ENCODE data around the gene FRMD4A.

Gene FRMD4A

DNA sequence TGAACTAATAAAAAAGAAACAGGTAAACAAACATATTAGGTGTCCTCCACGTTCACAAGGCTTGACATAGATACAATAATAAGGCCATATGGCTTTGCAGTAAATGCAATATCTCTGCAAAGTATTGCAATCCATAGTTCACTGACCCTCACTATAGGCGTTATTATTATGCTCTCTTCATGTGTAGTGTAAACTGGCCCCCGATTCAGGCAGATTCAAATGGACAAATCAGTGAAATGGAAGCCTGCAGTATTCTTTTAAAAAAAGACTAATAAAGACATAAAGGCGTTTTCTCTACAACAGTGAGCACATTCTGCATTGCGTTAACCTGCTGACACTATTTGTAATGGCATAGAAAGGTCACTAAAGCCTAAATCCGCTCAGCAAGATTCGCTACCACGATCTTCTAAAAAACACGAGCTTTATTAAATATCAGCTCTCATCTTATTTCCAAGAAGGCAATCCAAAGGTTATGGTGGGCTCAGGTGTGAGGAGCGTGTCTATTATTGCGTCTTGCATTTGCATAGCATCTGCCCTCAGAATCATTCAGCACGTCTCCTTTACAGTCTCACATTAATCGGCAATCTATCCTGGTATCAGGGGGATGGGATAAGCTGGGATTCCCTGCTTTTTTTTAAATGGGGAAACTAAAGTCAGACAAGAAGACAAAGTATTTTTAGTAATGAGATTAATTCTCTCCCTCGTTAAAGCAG lies 36.2 kb downstream of the FRMD4A start:
- Mint-ChIP-seq H3K27me3 (ENCODE audit: low read depth) (peaks cover 6% of the 10 kb centered on the region), H3K4me1 (ENCODE audit: low read depth) (no peaks in the 10 kb centered on the region), H3K27ac (no peak overlapping the region), H3K36me3 (ENCODE audit: low read depth) (no peaks in the 10 kb centered on the region), H3K4me3 (no peak overlapping the region), H3K9me3 (peaks cover 15% of the 10 kb centered on the region)
- no peak for DNase-seq (ENCODE audit: low spot score)

DNA sequence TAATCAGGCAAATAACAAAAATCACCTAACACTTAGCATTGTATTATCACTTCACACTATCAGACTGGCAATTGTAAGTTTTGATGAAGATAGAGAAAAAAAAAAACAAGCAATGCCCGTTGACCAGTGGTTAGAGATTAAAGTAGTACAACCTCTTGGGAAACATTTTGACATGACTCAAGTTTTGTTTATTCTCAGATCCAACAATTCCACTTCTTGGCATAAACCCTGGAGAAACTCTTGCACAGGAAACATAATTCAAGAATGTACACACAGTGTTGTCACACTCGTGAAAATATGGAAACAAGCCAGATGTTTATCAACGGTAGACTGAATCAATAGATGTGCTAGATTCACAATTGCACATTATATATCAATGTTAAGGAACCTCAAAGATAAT lies 37.2 kb downstream of the FRMD4A start:
- no peak for DNase-seq (ENCODE audit: low spot score)
- Mint-ChIP-seq H3K27ac (no peak overlapping the region), H3K9me3 (peaks cover 15% of the 10 kb centered on the region), H3K4me1 (ENCODE audit: low read depth) (no peaks in the 10 kb centered on the region), H3K36me3 (ENCODE audit: low read depth) (no peaks in the 10 kb centered on the region), H3K27me3 (ENCODE audit: low read depth) (peaks cover 6% of the 10 kb centered on the region), H3K4me3 (no peak overlapping the region)

DNA sequence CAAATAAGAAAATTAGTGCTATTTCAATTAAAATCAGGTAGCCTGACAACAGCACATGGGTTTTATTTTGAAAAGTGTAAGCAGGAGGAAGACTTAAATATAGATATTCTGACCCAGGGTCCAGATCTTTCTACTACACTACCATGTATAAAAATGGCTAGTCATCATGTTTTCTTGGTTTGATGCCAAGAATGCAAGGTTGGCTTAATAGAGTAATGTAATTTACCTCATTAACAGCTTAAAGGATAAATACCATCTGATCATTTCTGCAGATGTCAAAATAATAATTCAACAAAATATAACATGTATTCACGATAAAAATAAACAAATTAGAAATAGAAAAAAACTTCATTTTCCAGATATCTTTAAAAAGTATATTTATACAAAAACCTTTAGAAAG lies 39.4 kb downstream of the FRMD4A start:
- H3K36me3 Mint-ChIP-seq (ENCODE audit: low read depth) = no peaks in the 10 kb centered on the region
- H3K27ac Mint-ChIP-seq = no peak overlapping the region
- H3K4me3 Mint-ChIP-seq = no peak overlapping the region
- no peaks in the 10 kb centered on the region for H3K4me1 Mint-ChIP-seq (ENCODE audit: low read depth)
- peaks cover 15% of the 10 kb centered on the region for H3K9me3 Mint-ChIP-seq
- peaks cover 4% of the 10 kb centered on the region for H3K27me3 Mint-ChIP-seq (ENCODE audit: low read depth)
- DNase-seq (ENCODE audit: low spot score) = no peak

DNA sequence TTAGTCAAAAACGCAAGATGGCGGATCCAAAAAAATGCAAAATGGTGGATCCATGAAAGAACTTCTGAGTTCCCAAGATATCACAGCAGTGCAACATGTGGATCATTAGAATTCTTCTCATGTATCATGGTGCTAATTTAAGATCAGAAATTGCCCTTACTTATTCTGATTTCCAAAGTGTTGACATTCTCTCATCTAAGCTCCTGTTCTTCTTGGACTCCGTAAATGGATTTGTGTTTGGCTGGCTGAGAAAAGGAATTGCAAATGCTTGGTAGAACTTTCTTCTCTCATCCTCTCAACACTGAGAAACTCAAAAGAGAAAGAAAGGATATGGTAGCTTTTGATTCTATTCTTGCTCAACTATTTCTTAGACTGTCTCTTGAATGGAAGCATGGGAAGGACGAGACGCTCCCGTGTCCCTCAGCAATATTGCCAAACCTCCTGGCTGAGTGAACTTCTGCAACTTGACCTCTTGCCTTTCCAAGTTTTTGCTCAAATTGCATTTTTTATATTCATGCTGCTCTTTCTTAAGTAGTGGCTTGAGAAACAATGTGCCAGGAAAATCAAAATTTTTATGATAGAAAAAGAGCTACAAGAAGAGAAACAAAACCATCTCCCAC lies 44.7 kb downstream of the FRMD4A start:
- Mint-ChIP-seq H3K36me3 (ENCODE audit: low read depth) (no peaks in the 10 kb centered on the region), H3K4me3 (no peak overlapping the region), H3K4me1 (ENCODE audit: low read depth) (no peaks in the 10 kb centered on the region), H3K9me3 (peaks cover 4% of the 10 kb centered on the region), H3K27ac (no peak overlapping the region), H3K27me3 (ENCODE audit: low read depth) (no peaks in the 10 kb centered on the region)
- no peak for DNase-seq (ENCODE audit: low spot score)

DNA sequence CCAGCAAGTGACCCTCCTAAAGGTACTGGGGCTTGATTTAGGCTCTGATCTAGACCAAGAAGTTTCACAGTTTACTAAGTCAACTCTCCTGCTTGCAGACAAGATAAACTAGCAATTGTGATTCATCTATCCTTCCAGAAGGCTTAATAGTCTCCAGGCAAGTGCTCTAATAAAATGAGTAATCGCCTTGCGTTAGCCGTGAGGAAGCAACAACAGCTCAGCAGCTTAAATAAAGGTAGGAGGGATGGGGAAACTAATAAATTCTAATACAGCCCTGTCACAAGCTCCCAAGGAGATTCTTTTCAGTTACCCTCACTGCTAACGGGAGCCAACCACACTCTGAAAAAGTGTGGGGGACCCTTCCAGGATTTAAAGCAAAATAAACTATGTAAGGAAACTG lies 48.4 kb downstream of the FRMD4A start:
- DNase-seq (ENCODE audit: low spot score) = no peak
- Mint-ChIP-seq H3K27ac (no peak overlapping the region), H3K9me3 (no peaks in the 10 kb centered on the region), H3K4me1 (ENCODE audit: low read depth) (no peaks in the 10 kb centered on the region), H3K36me3 (ENCODE audit: low read depth) (no peaks in the 10 kb centered on the region), H3K27me3 (ENCODE audit: low read depth) (no peaks in the 10 kb centered on the region), H3K4me3 (no peak overlapping the region)

DNA sequence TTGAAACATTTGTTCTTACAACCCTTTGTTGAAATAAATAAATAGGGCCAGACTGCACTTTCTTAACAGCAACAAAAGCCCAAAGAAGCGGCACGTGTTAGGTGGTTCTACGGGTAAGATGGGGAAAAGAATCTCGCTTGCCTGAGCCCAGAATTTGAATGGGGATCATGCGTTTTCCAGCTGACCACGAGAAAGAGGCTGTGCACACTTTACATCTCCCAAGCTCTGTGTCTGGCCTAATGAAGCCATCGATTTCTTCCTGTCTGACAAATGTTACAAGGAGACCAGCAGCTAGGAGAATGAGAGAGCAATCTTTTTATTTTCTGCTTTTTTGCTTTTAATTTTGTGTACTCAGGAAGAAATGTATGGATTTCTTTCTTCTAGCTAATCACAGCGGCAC lies 52.2 kb downstream of the FRMD4A start:
- Mint-ChIP-seq H3K4me1 (ENCODE audit: low read depth) (no peaks in the 10 kb centered on the region), H3K4me3 (no peak overlapping the region), H3K9me3 (no peaks in the 10 kb centered on the region), H3K36me3 (ENCODE audit: low read depth) (no peaks in the 10 kb centered on the region), H3K27ac (no peak overlapping the region), H3K27me3 (ENCODE audit: low read depth) (no peaks in the 10 kb centered on the region)
- no peak for DNase-seq (ENCODE audit: low spot score)

DNA sequence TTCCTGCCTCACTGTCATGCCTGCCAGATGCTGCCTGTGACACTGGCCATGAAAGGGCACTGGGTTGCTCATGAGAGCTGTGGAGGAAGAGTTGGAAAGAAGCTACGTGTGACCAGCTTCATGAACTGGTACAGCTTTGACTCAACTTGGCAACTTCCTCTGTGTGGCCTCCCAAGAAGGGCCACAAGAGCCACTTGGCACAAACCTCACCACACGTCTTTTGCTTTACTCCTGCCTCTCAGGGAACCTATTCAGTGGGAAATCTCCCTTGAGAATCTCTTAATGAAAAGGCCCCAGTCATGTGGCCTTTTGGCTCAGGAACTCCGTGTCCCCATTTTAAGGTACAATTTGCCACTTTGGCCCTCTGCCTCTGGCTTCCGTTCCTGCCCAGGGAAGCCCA lies 54.5 kb downstream of the FRMD4A start:
- Mint-ChIP-seq H3K9me3 (no peaks in the 10 kb centered on the region), H3K27me3 (ENCODE audit: low read depth) (no peaks in the 10 kb centered on the region), H3K4me3 (no peak overlapping the region), H3K27ac (no peak overlapping the region), H3K4me1 (ENCODE audit: low read depth) (no peaks in the 10 kb centered on the region), H3K36me3 (ENCODE audit: low read depth) (no peaks in the 10 kb centered on the region)
- no peak for DNase-seq (ENCODE audit: low spot score)

DNA sequence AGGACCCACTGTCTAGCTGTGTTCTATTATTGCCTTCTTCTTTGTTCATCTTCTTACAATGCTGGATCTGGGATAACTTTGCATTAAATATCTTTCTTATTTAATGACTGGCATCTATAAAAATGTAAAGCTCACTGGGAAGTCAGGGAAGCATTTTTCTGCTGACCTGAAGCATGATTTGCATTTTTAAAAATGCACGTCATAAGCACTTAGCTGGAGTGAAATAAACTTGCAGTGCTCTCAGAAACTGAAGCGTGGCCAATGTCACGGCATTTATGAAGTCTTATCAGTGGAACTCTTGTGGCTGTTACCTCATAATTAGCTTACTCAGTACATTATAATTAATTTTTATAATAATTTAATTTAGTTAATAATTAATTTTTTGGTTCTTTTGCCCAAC lies 59.1 kb downstream of the FRMD4A start:
- H3K27ac Mint-ChIP-seq = no peak overlapping the region
- peaks cover 2% of the 10 kb centered on the region for H3K27me3 Mint-ChIP-seq (ENCODE audit: low read depth)
- no peaks in the 10 kb centered on the region for H3K9me3 Mint-ChIP-seq
- no peaks in the 10 kb centered on the region for H3K4me1 Mint-ChIP-seq (ENCODE audit: low read depth)
- no peak for DNase-seq (ENCODE audit: low spot score)
- H3K36me3 Mint-ChIP-seq (ENCODE audit: low read depth) = no peaks in the 10 kb centered on the region
- H3K4me3 Mint-ChIP-seq = no peak overlapping the region

DNA sequence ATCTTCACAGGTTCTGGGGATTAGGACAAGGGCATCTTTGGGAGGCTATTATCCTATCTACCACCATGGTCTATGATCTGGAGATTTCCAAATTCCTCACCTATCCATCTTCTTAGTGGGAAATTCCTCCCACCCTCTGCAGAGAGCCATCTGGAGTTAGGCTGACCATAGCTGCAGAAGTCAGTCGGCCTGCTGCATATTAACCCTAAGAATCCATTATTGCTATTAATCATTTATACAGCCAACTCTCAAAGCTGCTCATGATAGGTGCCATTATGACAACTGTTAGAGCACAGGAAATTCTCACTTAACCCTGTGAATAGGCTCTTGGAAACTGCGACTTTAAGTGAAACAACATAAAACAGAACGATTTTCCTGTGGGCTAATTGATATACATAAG lies 60.4 kb downstream of the FRMD4A start:
- H3K9me3 Mint-ChIP-seq = no peaks in the 10 kb centered on the region
- no peak overlapping the region for H3K4me3 Mint-ChIP-seq
- H3K36me3 Mint-ChIP-seq (ENCODE audit: low read depth) = no peaks in the 10 kb centered on the region
- H3K4me1 Mint-ChIP-seq (ENCODE audit: low read depth) = no peaks in the 10 kb centered on the region
- no peak overlapping the region for H3K27ac Mint-ChIP-seq
- peaks cover 2% of the 10 kb centered on the region for H3K27me3 Mint-ChIP-seq (ENCODE audit: low read depth)
- no peak for DNase-seq (ENCODE audit: low spot score)

DNA sequence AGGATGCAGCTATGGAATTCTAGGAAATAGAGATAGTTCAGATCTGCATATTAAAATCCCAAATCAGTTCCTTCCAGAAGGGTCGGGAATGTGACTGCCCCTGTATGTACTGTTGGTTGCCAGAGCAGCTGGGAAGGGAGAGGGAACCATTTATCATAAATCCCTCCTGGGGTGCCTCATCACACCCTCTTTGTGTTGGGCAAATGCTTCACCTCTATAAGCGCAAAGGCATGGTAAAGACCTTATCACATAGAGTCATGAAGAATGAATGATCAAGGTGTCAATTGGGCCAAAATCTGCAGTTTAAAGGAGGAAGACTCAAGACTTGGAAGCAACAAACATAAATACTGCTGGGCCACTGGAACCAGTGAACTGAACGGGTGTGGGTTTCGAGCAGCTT lies 65.0 kb downstream of the FRMD4A start:
- H3K4me3 Mint-ChIP-seq = no peak overlapping the region

DNA sequence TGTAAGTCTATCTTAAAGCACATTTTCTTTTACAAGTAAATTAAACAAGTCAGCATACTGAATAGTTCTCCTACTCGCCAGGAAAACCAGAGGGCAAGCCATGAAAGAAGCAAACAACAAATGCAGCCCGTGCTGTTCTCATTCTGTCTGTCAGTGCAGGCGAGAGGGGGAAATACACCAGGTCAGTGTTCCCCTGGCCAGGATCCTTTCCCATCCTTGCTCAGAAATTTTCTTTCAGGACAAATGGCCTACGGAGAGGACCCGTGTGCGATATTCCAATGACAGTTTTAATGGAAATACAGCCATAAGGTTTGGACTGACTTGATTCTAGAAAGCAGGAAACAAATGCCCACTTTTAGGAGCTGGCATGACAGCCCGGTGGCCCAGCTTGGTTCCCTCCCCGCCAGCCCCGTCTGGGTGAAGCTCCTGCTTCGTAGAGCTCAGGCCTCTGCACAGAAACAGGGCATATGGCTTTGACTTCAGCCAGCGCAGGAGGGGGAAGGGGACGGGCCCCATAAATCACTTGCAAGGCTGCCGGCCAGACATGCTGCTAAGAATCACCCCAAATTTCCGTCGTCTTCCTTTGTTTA lies 67.8 kb downstream of the FRMD4A start:
- Mint-ChIP-seq H3K27me3 (ENCODE audit: low read depth) (peaks cover 2% of the 10 kb centered on the region), H3K36me3 (ENCODE audit: low read depth) (no peaks in the 10 kb centered on the region), H3K4me1 (ENCODE audit: low read depth) (no peaks in the 10 kb centered on the region), H3K27ac (no peak overlapping the region), H3K9me3 (no peaks in the 10 kb centered on the region), H3K4me3 (no peak overlapping the region)
- DNase-seq (ENCODE audit: low spot score) = no peak

More for the DNA sequence above, 65.0 kb downstream of the FRMD4A start:
- H3K9me3 Mint-ChIP-seq = no peaks in the 10 kb centered on the region
- H3K4me1 Mint-ChIP-seq (ENCODE audit: low read depth) = no peaks in the 10 kb centered on the region
- peaks cover 2% of the 10 kb centered on the region for H3K27me3 Mint-ChIP-seq (ENCODE audit: low read depth)
- DNase-seq (ENCODE audit: low spot score) = no peak
- no peaks in the 10 kb centered on the region for H3K36me3 Mint-ChIP-seq (ENCODE audit: low read depth)
- no peak overlapping the region for H3K27ac Mint-ChIP-seq

DNA sequence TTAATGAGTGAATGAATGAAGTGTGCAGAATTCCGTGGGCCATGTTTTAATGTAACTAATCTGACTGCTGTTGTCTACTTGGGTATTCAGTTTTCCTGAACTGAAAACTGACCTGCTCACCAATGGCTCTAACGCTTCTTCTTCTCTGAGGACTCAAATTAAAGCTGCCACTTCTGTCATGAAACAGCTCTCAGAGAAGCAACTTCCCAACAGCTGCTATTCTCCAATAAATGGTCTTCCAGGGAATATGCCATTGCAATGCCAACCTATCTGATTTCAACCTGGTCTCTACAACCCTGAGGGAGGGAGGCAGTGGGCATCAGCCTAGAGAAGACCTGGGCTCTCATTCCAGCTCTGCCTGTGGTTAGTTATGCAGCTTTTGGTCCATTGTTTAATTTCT lies 69.4 kb downstream of the FRMD4A start:
- DNase-seq (ENCODE audit: low spot score) = no peak
- Mint-ChIP-seq H3K36me3 (ENCODE audit: low read depth) (no peaks in the 10 kb centered on the region), H3K27me3 (ENCODE audit: low read depth) (peaks cover 2% of the 10 kb centered on the region), H3K4me3 (no peak overlapping the region), H3K4me1 (ENCODE audit: low read depth) (no peaks in the 10 kb centered on the region), H3K9me3 (no peaks in the 10 kb centered on the region), H3K27ac (no peak overlapping the region)

DNA sequence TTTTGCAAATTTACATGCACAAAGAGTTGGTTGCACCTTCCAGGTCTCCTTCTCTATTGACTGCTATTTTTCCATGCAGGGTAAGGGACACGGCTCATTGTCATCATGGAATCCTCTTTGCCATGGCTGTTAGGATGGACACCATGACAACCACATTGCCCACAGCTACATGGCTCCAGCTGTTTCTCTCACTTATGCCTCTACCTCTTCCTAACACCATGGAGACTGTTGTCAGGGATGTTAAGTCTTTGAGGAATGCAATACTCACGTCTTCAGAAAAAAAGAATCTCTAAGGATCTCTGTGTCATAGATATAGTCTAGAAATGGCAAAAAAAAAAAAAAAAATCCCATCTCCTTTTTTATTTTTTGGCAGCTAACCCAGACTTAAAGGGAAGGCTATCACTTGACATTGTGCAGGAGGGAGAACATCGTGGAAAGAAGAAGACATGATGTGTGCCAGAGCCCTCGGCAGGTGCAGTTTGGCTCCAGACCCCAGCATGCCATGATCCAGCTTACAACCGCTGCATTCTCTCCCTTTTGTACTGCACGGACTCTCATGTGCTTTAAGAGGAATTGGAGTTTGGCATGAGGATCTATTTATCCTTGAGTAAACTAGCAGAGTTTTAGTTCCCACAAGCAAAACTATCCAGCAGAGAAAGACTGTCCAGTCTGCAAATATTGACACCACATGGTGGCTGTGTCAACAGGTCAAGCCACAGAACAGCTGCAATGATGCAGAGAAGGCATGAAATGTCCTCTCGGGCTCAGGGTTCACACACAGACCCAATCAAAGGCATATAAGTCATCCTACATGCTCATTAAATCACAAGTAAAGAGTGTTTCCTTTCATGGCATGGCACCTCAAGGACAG lies 70.8 kb downstream of the FRMD4A start:
- Mint-ChIP-seq H3K9me3 (no peaks in the 10 kb centered on the region), H3K36me3 (ENCODE audit: low read depth) (no peaks in the 10 kb centered on the region), H3K27me3 (ENCODE audit: low read depth) (peaks cover 2% of the 10 kb centered on the region), H3K4me3 (no peak overlapping the region), H3K4me1 (ENCODE audit: low read depth) (no peaks in the 10 kb centered on the region), H3K27ac (no peak overlapping the region)
- DNase-seq (ENCODE audit: low spot score) = no peak

DNA sequence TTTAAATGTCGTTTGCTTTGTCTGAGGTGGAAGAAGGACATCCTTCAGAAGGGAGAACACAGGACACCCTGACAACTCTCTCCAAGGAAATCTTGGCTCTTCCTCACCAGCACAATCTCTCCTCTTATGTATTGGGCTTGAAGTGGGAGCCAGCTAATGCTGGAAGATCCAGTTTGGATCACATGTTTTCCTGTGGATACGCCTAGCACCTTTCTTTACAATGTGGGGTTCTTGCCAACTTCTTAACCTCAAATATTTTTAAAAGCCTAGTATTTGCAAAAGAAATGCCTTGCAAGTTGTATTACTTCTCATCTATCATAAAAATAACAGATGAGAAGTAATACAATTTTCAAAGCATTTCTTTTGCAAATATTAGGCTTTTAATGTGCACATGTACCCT lies 76.4 kb downstream of the FRMD4A start:
- Mint-ChIP-seq H3K27me3 (ENCODE audit: low read depth) (peaks cover 3% of the 10 kb centered on the region), H3K36me3 (ENCODE audit: low read depth) (no peaks in the 10 kb centered on the region), H3K27ac (no peak overlapping the region), H3K9me3 (no peaks in the 10 kb centered on the region), H3K4me1 (ENCODE audit: low read depth) (no peaks in the 10 kb centered on the region), H3K4me3 (no peak overlapping the region)
- no peak for DNase-seq (ENCODE audit: low spot score)

Measured in T-helper 2 cell treated with Interferon-gamma antibody and Interleukin-4, amounts not matched to agents 5 μg/mL and 100 μg/mL, for 36 hours (primary cell).